ENCODE results near the gene UBXN4. TPM values are rescaled to one million over a fixed set of nuclear protein-coding genes. Genes with fewer than 3 reads are reported as not detected.
"Not testable (repeated sequence)": the region's sequence is repeated elsewhere in the genome, so short reads cannot be mapped to it uniquely, and the experiment has no call there.

The UBXN4 gene
- polyA plus RNA-seq (ENCODE audit: insufficient read length in 4 of 4) = 100 to 1,000 TPM; 136 to 174 (median 158) TPM

DNA sequence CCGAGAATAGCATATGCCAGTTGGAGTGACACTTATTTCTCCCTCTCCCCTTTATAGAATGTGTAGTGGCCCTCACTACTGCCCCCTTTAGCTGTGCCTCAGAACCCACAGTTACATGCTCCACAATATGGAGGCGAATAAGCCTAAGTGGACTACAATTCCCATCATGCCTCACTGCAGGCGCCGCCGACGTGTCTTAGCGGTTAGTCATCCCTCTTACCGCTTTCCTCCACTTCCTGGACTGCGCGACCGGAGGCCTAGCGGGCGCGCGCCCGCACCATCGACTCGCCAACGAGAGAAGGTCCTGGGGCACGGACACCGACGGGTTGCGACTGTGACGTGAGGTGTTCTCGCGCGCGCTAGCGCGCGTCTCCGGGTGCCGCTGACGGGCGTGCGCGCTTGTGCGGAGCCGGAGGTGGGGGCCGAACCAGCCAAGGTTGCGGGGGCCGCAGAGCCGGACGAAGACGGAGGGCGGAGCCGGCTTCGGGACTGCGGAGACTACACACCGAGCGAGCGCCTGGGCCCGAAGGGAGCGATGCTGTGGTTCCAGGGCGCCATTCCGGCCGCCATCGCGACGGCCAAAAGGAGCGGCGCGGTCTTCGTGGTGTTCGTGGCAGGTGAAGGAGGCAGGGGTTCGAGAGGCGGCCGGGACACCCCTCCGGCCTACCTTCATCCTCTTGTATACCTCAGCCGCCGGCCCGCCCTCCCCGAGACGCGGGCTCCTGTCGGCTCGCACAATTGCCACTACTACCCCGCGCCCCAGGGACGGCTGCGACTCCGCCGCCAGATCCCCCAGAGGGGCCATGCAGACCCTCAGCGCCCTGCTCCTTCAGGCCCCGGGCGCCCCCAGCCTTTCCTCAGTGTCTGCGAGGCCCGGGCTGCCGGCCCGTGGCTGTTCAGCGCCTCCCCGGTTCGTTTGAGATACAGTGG lies at the start of gene UBXN4:
Gene UBXN4, plus strand, starts transcription at position 461 of the 930 bp plus-strand sequence. Its CDS starts 75 bp downstream, at position 536.
- DNase-seq (ENCODE audit: low read depth in 4 of 4, low spot score in 3 of 4) = peak; percentile 94 to 96 (median 95)

- no peak for DNase-seq (ENCODE audit: low read depth in 4 of 4, low spot score in 3 of 4)
Measured at GRCh38 chr2:135694711-135695110, 46.9 kb upstream of the UBXN4 start.

DNA sequence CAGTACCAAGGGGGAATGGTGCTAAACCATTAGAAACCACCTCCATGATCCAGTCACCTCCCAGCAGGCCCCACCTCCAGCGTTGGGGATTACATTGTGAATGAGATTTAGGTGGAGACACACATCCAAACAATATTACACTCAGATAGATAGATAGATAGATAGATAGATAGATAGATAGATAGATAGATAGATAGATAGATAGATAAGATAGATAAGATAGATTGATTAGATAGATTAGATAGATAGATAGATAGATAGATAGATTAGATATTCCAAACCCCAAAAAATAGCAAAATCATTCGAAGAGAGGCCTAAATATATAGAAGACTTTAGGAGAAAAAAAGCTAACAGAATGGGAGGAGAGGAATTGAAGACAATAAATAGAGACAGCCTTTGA lies 42.8 kb upstream of the UBXN4 start:
- no peak for DNase-seq (ENCODE audit: low read depth in 4 of 4, low spot score in 3 of 4)

- DNase-seq (ENCODE audit: low read depth in 4 of 4, low spot score in 3 of 4) = no peak
Measured at GRCh38 chr2:135701442-135701841, 40.2 kb upstream of the UBXN4 start.

GRCh38 chr2:135703300-135703699 lies 38.4 kb upstream of the UBXN4 start:
- no peak for DNase-seq (ENCODE audit: low read depth in 4 of 4, low spot score in 3 of 4)

DNA sequence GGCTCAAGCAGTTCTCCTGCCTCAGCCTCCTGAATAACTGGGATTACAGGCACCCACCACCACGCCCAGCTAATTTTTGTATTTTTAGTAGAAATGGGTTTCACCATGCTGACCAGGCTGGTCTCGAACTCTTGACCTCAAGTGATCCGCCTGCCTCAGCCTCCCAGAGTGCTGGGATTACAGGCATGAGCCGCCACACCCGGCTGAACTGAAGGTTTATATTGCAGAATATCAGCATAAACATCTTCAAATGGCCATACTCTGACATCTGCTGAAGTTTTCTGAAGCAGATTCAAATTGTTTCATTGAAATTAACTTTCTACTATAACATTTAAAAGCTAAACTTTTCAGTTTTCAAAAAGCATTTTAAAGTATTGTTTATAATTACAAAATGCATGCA lies 37.6 kb upstream of the UBXN4 start:
- DNase-seq (ENCODE audit: low read depth in 4 of 4, low spot score in 3 of 4) = not testable (repeated sequence)

DNA sequence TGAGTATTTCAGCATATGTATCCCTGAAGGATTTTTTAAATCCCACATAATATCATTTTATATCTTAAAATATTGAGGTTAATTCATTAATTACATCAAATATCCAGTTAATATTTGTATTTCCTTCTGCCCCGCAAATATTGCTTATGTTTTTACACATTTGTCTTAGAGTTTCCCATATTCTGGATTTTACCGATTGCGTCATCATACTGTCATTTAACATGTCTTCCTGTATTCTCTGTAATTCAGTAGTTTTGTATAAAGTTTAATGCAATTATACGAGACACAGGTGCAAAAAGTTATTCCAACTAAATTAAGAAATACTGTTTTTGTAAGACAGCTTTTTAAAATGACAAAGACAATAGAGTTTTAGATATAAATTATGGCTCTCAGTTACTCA lies 33.5 kb upstream of the UBXN4 start:
- no peak for DNase-seq (ENCODE audit: low read depth in 4 of 4, low spot score in 3 of 4)

DNA sequence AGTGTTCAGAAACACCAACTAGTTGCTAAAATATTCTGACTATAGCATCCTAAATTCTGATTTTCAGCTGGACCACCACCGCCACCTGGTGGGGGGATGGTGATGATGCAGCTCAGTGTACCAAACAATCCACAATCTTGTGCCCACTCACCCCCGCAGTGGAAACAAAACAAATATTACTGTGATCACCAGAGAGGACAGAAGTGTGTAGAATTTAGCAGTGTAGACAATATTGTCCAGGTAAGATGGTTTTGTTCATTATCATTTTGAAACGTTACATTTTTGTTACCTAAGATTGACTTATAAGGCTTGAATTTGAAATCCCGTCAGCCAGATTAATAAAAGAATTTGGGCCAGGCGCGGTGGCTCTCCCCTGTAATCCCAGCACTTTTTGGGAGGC lies 31.7 kb upstream of the UBXN4 start:
- peak; percentile 7 to 12 (median 9) for DNase-seq (ENCODE audit: low read depth in 4 of 4, low spot score in 3 of 4)

DNA sequence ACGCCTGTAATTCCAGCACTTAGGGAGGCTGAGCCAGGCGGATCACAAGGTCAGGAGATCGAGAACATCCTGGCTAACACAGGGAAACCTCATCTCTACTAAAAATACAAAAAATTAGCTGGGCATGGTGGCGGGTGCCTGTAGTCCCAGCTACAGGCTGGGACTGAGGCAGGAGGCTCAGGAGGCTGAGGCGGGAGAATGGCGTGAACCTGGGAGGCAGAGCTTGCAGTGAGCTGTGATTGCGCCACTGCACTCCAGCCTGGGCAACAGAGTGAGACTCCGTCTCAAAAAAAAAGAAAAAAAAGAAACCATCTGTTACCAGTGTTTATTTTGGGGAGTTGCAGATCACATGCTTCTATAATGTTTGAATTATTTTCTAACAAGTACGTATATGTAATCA lies 26.6 kb upstream of the UBXN4 start:
- DNase-seq (ENCODE audit: low read depth in 4 of 4, low spot score in 3 of 4) = not testable (repeated sequence)

DNA sequence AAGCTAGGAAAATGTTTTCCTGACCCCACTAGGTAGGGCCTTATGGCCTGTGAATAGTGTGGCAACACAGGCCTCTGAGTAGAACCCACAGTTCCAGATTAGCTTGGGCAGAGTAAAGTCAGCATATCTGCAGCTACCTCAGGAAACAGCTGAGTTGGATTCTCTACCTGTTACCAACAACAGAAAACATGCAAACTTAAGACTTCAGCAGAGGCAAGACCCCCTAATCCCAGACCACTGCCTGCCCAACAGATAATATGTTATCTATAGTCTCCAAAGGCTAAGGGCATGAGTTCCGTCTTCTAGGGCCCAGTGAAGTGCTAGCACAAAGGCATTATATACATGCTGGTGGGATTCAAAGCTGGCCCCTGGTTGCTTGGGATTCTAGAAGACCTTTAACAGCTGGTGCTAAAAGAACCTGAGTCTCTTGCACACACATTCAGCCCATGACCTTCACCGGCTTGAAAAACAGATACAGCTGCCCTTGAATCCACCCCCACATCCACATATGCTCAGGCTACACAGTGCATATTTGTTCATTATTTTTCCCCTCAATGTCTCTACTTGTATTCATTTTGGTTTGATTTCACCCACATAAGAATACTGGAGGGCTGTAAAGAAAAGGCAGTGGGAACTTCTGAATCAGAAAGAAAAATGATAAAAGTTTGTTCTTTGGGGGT lies 13.5 kb upstream of the UBXN4 start:
- no peak for DNase-seq (ENCODE audit: low read depth in 4 of 4, low spot score in 3 of 4)

DNA sequence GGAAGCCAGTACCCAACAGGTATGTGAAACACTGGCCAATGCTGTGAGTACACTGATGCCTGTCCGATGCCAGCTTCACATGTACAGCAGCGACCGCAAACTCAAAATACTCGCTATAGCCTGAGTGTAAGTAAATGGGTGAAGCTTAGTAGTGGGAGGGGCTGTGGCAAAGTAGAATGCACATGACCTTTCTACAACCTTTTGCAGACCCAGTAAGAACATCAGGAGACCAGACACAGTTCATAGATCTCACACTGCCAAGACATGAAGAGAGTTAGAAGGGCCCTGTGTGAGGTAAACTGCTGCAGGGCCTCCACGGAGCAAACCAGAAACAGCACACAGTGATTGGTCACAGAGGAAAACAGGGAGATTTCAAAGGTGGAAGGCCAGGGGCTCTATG lies 9.1 kb upstream of the UBXN4 start:
- DNase-seq (ENCODE audit: low read depth in 4 of 4, low spot score in 3 of 4) = no peak

DNA sequence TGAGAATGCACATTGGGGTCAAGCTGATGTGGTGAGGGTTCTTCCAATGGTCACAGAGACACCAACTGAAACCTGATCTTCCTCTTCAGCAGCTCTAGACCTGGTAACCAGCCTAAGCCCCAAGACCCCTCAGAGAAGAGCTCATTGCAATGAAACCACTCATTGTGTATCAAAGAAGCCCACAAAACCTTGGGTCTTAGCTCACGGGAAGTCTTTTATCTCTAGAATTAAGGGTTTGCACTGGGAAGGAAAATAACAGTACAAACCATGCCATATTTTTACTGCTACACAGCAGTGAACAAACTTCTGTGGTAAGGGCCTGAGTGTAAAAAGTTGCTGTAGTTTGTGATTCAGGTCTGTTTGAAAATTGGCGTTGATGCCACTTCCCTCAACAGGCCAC lies 8.6 kb upstream of the UBXN4 start:
- no peak for DNase-seq (ENCODE audit: low read depth in 4 of 4, low spot score in 3 of 4)

DNA sequence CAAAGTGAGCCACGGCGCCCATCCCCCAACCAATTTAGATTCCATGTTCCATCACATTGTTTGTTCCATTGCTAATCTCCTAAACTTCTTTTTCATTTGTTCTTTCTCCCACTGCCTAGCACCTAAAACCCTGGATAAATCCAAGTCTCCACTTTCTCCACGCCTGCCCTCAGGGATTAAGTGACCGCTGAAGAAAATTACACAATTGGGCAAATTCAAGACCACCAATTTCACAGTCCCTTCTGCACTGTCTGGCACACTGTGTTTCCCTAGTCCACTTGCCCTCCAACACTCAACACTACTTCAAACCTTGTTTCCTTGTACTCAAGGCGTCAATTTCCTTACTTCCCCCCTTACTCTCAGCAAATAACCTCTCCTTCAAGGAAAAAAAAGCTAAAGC lies 5.1 kb upstream of the UBXN4 start:
- DNase-seq (ENCODE audit: low read depth in 4 of 4, low spot score in 3 of 4) = no peak

GRCh38 chr2:135740206-135740605 lies 1.4 kb upstream of the UBXN4 start:
- no peak for DNase-seq (ENCODE audit: low read depth in 4 of 4, low spot score in 3 of 4)

GRCh38 chr2:135741043-135741394 lies 636 bp upstream of the UBXN4 start:
- DNase-seq (ENCODE audit: low read depth in 4 of 4, low spot score in 3 of 4) = no peak

GRCh38 chr2:135742325-135742757 lies 686 bp downstream of the UBXN4 start:
- DNase-seq (ENCODE audit: low read depth in 4 of 4, low spot score in 3 of 4) = peak; percentile 33 to 56 (median 44)

DNA sequence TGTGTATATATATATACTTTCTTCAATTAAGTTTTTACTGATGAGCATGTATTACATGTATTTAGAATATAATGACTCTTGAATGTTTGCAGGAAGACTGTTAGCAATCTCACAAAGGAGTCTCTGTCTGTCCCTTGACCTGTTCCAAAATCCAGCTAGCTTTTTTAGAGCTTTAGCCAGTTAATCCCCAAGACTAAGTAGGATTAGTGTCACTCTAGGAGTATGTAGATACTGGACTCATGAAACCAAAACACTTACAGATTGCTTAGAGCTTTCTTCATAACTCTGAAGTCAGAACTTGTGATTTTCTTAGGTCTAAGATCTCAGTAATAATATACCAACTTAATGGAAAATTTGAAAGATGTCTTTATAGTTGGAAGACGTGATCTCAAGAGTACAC lies 2.2 kb downstream of the UBXN4 start:
- no peak for DNase-seq (ENCODE audit: low read depth in 4 of 4, low spot score in 3 of 4)

DNA sequence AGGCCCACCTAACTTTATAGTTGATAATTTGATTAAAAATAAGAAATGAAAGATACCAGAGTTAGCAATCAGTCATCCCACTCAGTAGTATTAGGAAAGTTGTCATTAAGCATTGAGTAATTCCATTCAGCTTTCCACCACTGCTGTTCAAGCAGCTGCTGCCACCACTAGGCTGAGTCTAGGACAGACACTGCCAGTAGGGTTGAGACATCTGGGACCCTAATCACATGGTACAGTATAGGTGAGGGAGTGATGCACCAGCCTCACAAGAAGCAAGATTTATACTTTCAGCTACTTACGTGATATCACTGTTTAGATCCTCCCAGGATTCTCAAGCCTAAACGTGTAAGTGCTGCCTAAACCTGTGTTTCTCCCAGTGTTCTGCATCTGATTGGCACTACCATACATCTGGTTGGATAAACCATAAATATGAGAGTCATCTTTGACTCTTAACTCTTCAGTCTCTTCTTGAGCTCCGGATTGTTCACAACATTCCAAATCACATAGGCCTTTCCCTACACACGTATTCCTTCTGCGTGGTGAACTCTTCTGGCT lies 3.2 kb downstream of the UBXN4 start:
- DNase-seq (ENCODE audit: low read depth in 4 of 4, low spot score in 3 of 4) = no peak

- no peak for DNase-seq (ENCODE audit: low read depth in 4 of 4, low spot score in 3 of 4)
Measured at GRCh38 chr2:135745545-135745944, 3.9 kb downstream of the UBXN4 start.

DNA sequence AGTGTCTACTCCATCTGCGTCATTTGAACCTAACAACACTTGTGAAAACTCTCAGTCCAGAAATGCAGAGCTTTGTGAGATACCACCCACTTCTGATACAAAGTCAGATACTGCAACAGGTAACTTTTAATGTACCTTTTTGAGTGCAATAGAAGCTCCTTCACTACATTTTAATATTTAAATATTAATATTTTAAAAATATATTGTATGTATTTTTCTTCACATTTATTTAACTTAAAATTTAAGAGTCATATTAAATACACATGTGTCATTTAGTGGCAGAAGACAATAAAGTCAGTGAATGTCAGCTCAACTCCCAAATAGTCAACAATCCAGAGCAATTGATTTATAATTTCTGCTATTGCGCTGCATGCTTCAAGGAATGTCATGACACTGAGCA lies 13.9 kb downstream of the UBXN4 start:
- DNase-seq (ENCODE audit: low read depth in 4 of 4, low spot score in 3 of 4) = no peak

- no peak for DNase-seq (ENCODE audit: low read depth in 4 of 4, low spot score in 3 of 4)
Measured at GRCh38 chr2:135756692-135757091, 15.0 kb downstream of the UBXN4 start.

- no peak for DNase-seq (ENCODE audit: low read depth in 4 of 4, low spot score in 3 of 4)
Measured at GRCh38 chr2:135762022-135762421, 20.4 kb downstream of the UBXN4 start.
